GM12892 (cell line): Measurements from ENCODE around the gene GRIP2.

ENCODE experiments used
- DNase-seq: peaks from one replicate; pipeline ENCODE4 v3.0.0; 2011; ENCODE audit not compliant: insufficient read length
- FAIRE-seq: peaks from 2 replicates; lab custom pipeline; 2011; peaks lifted over from hg19 to GRCh38; lab: Jason Lieb, UNC
- POLR2A ChIP-seq: IDR thresholded peaks from 2 replicates; pipeline ENCODE4 v1.6.1; 2011; ENCODE audit warnings: low read depth, low read length, control low read depth
- POLR2AphosphoS5 ChIP-seq: IDR thresholded peaks from 2 replicates; pipeline ENCODE4 v1.6.1; 2011; ENCODE audit warnings: low read depth, low read length, control low read depth
- TAF1 ChIP-seq: IDR thresholded peaks from 2 replicates; pipeline ENCODE4 v1.6.1; 2011; ENCODE audit warnings: low read depth, mild to moderate bottlenecking, control low read depth, low read length, borderline replicate concordance

The GRIP2 gene

GRCh38 chr3:14491396-14492190 is 48.5 kb downstream of the GRIP2 start:
- FAIRE-seq (no peak), DNase-seq (no peak)
- TF ChIP-seq POLR2A, result no peak
- TF ChIP-seq TAF1, result no peak
- TF ChIP-seq POLR2AphosphoS5, result no peak

GRCh38 chr3:14490831-14491230 is 49.3 kb downstream of the GRIP2 start:
- no peak for DNase-seq
- no peak for TF ChIP-seq TAF1
- TF ChIP-seq POLR2AphosphoS5, result no peak
- TF ChIP-seq POLR2A, result no peak
- no peak for FAIRE-seq

DNA sequence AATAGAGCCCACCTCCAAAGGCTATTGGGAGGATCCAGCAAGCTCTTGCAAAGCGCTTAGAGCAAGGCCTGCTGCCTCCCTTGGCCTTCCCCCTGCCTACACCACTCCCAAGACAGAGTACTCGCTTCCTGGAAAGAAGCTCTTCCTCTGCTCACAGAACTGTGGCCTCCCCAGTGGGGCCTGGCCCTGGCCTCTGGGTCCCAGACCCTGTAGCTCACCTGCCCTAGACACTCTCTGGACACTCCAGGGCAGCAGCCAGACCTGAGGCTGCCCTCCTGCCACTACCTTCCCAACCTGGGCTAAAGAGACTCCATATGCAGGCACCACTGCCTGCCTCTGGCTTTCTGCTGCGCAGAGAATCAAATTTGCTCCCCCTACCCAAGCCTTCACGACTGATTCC is 49.9 kb downstream of the GRIP2 start:
- no peak for DNase-seq
- no peak for FAIRE-seq
- TF ChIP-seq POLR2A (no peak), POLR2AphosphoS5 (no peak), TAF1 (no peak)

DNA sequence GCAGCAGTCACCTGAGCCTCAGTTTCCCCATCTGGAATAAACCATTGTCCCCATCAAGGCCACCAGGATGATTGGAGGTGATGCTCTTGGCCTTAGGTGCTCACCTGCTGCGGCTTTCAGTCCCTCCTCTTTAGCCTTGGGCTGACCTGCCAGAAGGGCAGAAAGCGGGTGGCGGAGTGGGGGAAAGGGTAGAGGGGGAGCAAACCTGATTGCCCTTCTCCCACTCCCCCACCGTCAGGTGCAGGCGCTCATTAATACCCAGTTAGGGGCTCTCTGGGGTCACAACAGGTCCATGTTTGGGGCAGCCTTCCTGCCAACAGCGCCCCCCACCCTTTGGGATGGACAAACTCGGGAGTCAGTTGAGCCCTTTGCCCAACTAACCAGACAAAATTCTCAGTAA is 50.5 kb downstream of the GRIP2 start:
- DNase-seq (no peak), FAIRE-seq (no peak)
- TF ChIP-seq POLR2AphosphoS5 (no peak), POLR2A (no peak), TAF1 (no peak)

- FAIRE-seq (no peak), DNase-seq (no peak)
- TF ChIP-seq POLR2A (no peak), POLR2AphosphoS5 (no peak), TAF1 (no peak)
These were observed 51.7 kb downstream of the GRIP2 start for GRCh38 chr3:14488286-14489041.

- no peak for TF ChIP-seq POLR2A
- no peak for TF ChIP-seq POLR2AphosphoS5
- no peak for TF ChIP-seq TAF1
- DNase-seq (no peak), FAIRE-seq (no peak)
These were observed 52.3 kb downstream of the GRIP2 start for GRCh38 chr3:14487821-14488220.

DNA sequence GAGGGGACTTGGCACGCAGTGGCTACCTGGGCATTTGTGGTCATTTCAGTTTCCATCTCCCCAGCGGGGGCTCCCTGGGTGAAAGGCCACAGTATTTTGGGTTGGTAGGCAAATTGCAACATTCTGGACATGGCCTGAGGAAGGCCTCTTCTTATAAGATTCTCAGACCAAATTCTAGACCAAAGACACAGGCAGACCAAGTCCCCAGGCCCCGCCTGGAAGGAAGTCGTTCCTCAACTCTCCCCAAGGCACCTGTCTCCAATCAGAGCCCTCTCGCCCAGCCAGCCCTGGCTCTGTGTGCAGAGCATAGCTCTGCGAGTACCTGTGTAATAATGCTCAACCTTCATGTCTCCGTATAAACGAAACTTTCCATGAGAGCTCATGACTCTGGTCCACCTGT is 53.1 kb downstream of the GRIP2 start:
- TF ChIP-seq TAF1 (no peak), POLR2AphosphoS5 (no peak), POLR2A (no peak)
- FAIRE-seq, result no peak
- no peak for DNase-seq

- no peak for TF ChIP-seq POLR2AphosphoS5
- TF ChIP-seq TAF1, result no peak
- no peak for TF ChIP-seq POLR2A
- no peak for FAIRE-seq
- no peak for DNase-seq
These were observed 53.7 kb downstream of the GRIP2 start for GRCh38 chr3:14486460-14486859.

GRCh38 chr3:14485981-14486380 is 54.2 kb downstream of the GRIP2 start:
- FAIRE-seq (no peak), DNase-seq (no peak)
- TF ChIP-seq POLR2AphosphoS5, result no peak
- no peak for TF ChIP-seq TAF1
- no peak for TF ChIP-seq POLR2A

DNA sequence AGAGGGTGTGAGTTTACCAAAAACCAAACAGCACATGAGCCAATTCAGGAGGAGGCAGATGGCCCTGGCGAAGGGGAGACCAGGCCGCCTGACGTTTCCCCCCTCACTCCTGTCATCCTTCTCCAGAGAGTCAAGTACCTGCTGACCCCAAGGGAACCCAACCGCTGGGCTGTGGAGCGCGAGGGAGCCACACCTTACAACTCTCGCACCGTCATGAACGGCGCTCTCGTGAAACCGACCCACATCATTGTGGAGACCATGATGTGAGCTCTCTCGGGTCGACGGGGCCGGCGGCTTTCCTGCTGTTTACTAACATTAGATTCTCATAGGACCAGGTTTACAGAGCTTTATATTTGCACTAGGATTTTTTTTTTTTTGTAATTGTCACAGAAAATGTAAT is 55.4 kb downstream of the GRIP2 start:
- TF ChIP-seq POLR2A, result no peak
- TF ChIP-seq TAF1, result no peak
- no peak for TF ChIP-seq POLR2AphosphoS5
- no peak for FAIRE-seq
- no peak for DNase-seq

DNA sequence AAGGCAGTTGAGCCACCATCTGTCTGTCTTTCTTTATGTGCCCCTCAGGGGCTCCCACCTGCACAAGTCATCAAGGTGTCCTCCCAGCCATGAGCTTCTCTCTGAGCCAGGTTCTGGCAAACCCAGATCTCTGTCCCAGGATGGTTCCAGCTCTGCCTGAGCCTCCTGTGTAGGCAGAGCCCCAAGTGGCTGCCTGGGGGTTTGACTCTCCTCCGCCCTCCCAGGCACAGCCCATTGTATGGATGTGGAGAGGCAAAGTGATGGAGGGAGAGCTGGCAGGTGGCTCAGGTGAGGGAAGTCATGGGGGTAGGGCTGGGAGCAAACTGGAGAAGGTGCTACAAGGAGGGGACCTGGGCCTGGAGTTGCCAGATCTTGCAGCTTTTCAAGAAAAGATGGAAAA is 56.9 kb downstream of the GRIP2 start:
- FAIRE-seq, result no peak
- no peak for DNase-seq
- TF ChIP-seq POLR2A (no peak), TAF1 (no peak), POLR2AphosphoS5 (no peak)

- no peak for DNase-seq
- no peak for FAIRE-seq
- TF ChIP-seq TAF1, result no peak
- TF ChIP-seq POLR2AphosphoS5, result no peak
- no peak for TF ChIP-seq POLR2A
These were observed 57.8 kb downstream of the GRIP2 start for GRCh38 chr3:14482271-14482721.
